ENCODE data around the gene SNURF. TPM values are rescaled to one million over a fixed set of nuclear protein-coding genes. Genes with fewer than 3 reads are reported as not detected.
"Not testable (repeated sequence)": the region's sequence is repeated elsewhere in the genome, so short reads cannot be mapped to it uniquely, and the experiment has no call there.

SNURF gene
- 10 to 100 TPM in 1 of 4 donors, 1 to 10 TPM in 1, not detected in 2; 3.1 to 17.6 TPM for polyA plus RNA-seq
- long read RNA-seq, donor 1: 0 reads
- long read RNA-seq, donor 2: 0 reads
- long read RNA-seq, donor 3, partial matches to known transcripts: 0 of 2 reads
- long read RNA-seq, donor 3, other reads (novel, unspliced or antisense): 0 of 2 reads
- long read RNA-seq, donor 4: 0 reads
- long read RNA-seq, donor 5: 0 reads
- long read RNA-seq, donor 6: 0 reads
- long read RNA-seq, donor 7: 0 reads
- long read RNA-seq, donor 8: 0 reads
- long read RNA-seq, donor 9: 0 reads
- long read RNA-seq, donor 10, transcript SNURF-201 (4 exons, 331 nt): minor isoform, 5 of 11 reads
- long read RNA-seq, donor 10, transcript SNURF-202 (3 exons, 650 nt): major isoform, 6 of 11 reads
- long read RNA-seq, donor 10, partial matches to known transcripts: 0 of 11 reads
- long read RNA-seq, donor 10, other reads (novel, unspliced or antisense): 0 of 11 reads

GRCh38 chr15:24954783-24955530 is at the start of gene SNURF, which contains the start of gene SNRPN:
TSS of gene SNURF (plus strand) at chr15:24954987. CDS start at chr15:24955049, 62 bp downstream.
TSS of gene SNRPN (plus strand) at chr15:24954987. CDS start at chr15:24974454, 19,467 bp downstream.
- 44 to 54% (median 53%) methylated on average over 47 of the region's 47 CpGs for WGBS, 3 donors
- Histone ChIP-seq H3K27ac (ENCODE audit: low read depth in 1 of 3, low read length in 2 of 3) (peak within 1 kb of the TSS; percentile 65 to 84 (median 78)), H3K4me3 (ENCODE audit: low read depth in 1 of 3, low read length in 3 of 3) (peak within 1 kb of the TSS; percentile 65 to 83 (median 76)), H3K9me3 (ENCODE audit: control insufficient read depth in 2 of 2, insufficient read depth in 1 of 2, low read depth in 1 of 2, low read length in 1 of 2) (peaks cover 0 to 4% of the 10 kb centered on the region in 2 donors), H3K27me3 (ENCODE audit: control insufficient read depth in 3 of 3, insufficient read depth in 3 of 3, low read length in 3 of 3) (no peaks in the 10 kb centered on the region), H3K36me3 (ENCODE audit: control insufficient read depth in 3 of 3, insufficient read depth in 2 of 3, low read depth in 1 of 3, low read length in 3 of 3) (no peaks in the 10 kb centered on the region), H3K4me1 (ENCODE audit: control insufficient read depth in 3 of 3, insufficient read depth in 2 of 3, low read depth in 1 of 3, low read length in 2 of 3) (no peaks in the 10 kb centered on the region)
- DNase-seq (peak; percentile 60 to 72), FAIRE-seq (no peak)

- Histone ChIP-seq H3K27ac (ENCODE audit: low read depth in 1 of 3, low read length in 2 of 3) (no peak overlapping the region), H3K36me3 (ENCODE audit: control insufficient read depth in 3 of 3, insufficient read depth in 2 of 3, low read depth in 1 of 3, low read length in 3 of 3) (no peaks in the 10 kb centered on the region), H3K4me1 (ENCODE audit: control insufficient read depth in 3 of 3, insufficient read depth in 2 of 3, low read depth in 1 of 3, low read length in 2 of 3) (no peaks in the 10 kb centered on the region), H3K27me3 (ENCODE audit: control insufficient read depth in 3 of 3, insufficient read depth in 3 of 3, low read length in 3 of 3) (no peaks in the 10 kb centered on the region), H3K9me3 (ENCODE audit: control insufficient read depth in 2 of 2, insufficient read depth in 1 of 2, low read depth in 1 of 2, low read length in 1 of 2) (peaks cover 3 to 12% of the 10 kb centered on the region in 2 donors), H3K4me3 (ENCODE audit: low read depth in 1 of 3, low read length in 3 of 3) (no peak overlapping the region)
- 63 to 76% (median 71%) methylated on average over 8 of the region's 8 CpGs for WGBS, 3 donors
- DNase-seq (no peak), FAIRE-seq (no peak)
These were observed 38.3 kb upstream of the SNURF start for GRCh38 chr15:24916305-24917009.

- WGBS, 3 donors: 88 to 93% (median 92%) methylated on average over 14 of the region's 14 CpGs
- FAIRE-seq (no peak), DNase-seq (no peak)
- H3K4me3 ChIP-seq (ENCODE audit: low read depth in 1 of 3, low read length in 3 of 3): no peak overlapping the region
- H3K9me3 ChIP-seq (ENCODE audit: control insufficient read depth in 2 of 2, insufficient read depth in 1 of 2, low read depth in 1 of 2, low read length in 1 of 2): peaks cover 3 to 7% of the 10 kb centered on the region in 2 donors
- no peak overlapping the region for H3K27ac ChIP-seq (ENCODE audit: low read depth in 1 of 3, low read length in 2 of 3)
- H3K4me1 ChIP-seq (ENCODE audit: control insufficient read depth in 3 of 3, insufficient read depth in 2 of 3, low read depth in 1 of 3, low read length in 2 of 3): no peaks in the 10 kb centered on the region
- no peaks in the 10 kb centered on the region for H3K27me3 ChIP-seq (ENCODE audit: control insufficient read depth in 3 of 3, insufficient read depth in 3 of 3, low read length in 3 of 3)
- no peaks in the 10 kb centered on the region for H3K36me3 ChIP-seq (ENCODE audit: control insufficient read depth in 3 of 3, insufficient read depth in 2 of 3, low read depth in 1 of 3, low read length in 3 of 3)
These were observed 37.4 kb upstream of the SNURF start for GRCh38 chr15:24917431-24917830.

GRCh38 chr15:24919446-24919845 is 35.3 kb upstream of the SNURF start:
- peaks cover 1 to 3% of the 10 kb centered on the region in 2 donors for H3K9me3 ChIP-seq (ENCODE audit: control insufficient read depth in 2 of 2, insufficient read depth in 1 of 2, low read depth in 1 of 2, low read length in 1 of 2)
- H3K36me3 ChIP-seq (ENCODE audit: control insufficient read depth in 3 of 3, insufficient read depth in 2 of 3, low read depth in 1 of 3, low read length in 3 of 3): no peaks in the 10 kb centered on the region
- no peak overlapping the region for H3K4me3 ChIP-seq (ENCODE audit: low read depth in 1 of 3, low read length in 3 of 3)
- no peaks in the 10 kb centered on the region for H3K27me3 ChIP-seq (ENCODE audit: control insufficient read depth in 3 of 3, insufficient read depth in 3 of 3, low read length in 3 of 3)
- FAIRE-seq (no peak), DNase-seq (no peak)
- H3K27ac ChIP-seq (ENCODE audit: low read depth in 1 of 3, low read length in 2 of 3): no peak overlapping the region
- WGBS, 3 donors: 65 to 91% (median 77%) methylated on average over 2 of the region's 2 CpGs
- H3K4me1 ChIP-seq (ENCODE audit: control insufficient read depth in 3 of 3, insufficient read depth in 2 of 3, low read depth in 1 of 3, low read length in 2 of 3): no peaks in the 10 kb centered on the region

DNA sequence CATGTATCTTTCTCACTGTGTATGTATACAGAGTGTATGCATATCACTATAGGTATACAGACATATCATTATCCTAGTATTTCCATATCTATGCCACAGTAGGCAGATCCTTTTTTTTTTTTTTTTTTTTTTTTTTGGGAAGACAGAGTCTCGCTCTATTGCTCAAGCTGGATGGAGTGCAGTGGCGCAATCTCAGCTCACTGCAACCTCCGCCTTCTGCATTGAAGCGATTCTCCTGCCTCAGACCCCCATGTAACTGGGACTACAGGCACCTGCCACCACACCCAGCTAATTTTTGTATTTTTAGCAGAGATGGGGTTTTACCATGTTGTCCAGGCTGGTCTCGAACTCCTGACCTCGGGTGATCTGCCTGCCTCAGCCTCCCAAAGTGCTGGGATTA is 32.0 kb upstream of the SNURF start:
- H3K9me3 ChIP-seq (ENCODE audit: control insufficient read depth in 2 of 2, insufficient read depth in 1 of 2, low read depth in 1 of 2, low read length in 1 of 2): peaks cover 0 to 12% of the 10 kb centered on the region in 2 donors
- not testable (repeated sequence) for H3K4me1 ChIP-seq (ENCODE audit: control insufficient read depth in 3 of 3, insufficient read depth in 2 of 3, low read depth in 1 of 3, low read length in 2 of 3); H3K27ac ChIP-seq (ENCODE audit: low read depth in 1 of 3, low read length in 2 of 3); DNase-seq; H3K4me3 ChIP-seq (ENCODE audit: low read depth in 1 of 3, low read length in 3 of 3); H3K36me3 ChIP-seq (ENCODE audit: control insufficient read depth in 3 of 3, insufficient read depth in 2 of 3, low read depth in 1 of 3, low read length in 3 of 3); H3K27me3 ChIP-seq (ENCODE audit: control insufficient read depth in 3 of 3, insufficient read depth in 3 of 3, low read length in 3 of 3); FAIRE-seq
- 77 to 88% (median 84%) methylated on average over 6 of the region's 6 CpGs for WGBS, 3 donors

DNA sequence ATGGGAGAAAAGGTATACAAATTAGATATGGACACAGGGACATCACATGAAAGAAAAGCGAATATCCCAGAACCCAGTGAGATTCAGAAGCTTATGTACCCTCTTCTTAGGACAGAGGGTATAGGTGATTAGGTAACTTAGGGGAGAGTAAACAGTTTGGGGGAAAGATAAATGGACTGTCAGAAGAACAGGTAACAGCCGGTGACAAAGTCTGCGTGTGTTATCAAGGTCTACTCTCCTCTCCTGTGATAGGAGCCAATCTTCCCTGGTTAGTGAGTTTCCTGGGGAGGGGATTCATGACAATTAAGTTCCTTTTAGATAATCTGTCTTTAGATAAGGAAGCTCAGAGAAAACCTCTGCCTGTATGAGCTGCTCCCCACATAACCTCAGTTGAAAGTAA is 30.6 kb upstream of the SNURF start:
- no peaks in the 10 kb centered on the region for H3K36me3 ChIP-seq (ENCODE audit: control insufficient read depth in 3 of 3, insufficient read depth in 2 of 3, low read depth in 1 of 3, low read length in 3 of 3)
- 56 to 68% (median 63%) methylated on average over 3 of the region's 3 CpGs for WGBS, 3 donors
- H3K4me1 ChIP-seq (ENCODE audit: control insufficient read depth in 3 of 3, insufficient read depth in 2 of 3, low read depth in 1 of 3, low read length in 2 of 3): no peaks in the 10 kb centered on the region
- peak overlapping the region in 1 of 3 donors; percentile 53 for H3K27ac ChIP-seq (ENCODE audit: low read depth in 1 of 3, low read length in 2 of 3)
- no peaks in the 10 kb centered on the region for H3K27me3 ChIP-seq (ENCODE audit: control insufficient read depth in 3 of 3, insufficient read depth in 3 of 3, low read length in 3 of 3)
- no peak overlapping the region for H3K4me3 ChIP-seq (ENCODE audit: low read depth in 1 of 3, low read length in 3 of 3)
- FAIRE-seq: no peak
- H3K9me3 ChIP-seq (ENCODE audit: control insufficient read depth in 2 of 2, insufficient read depth in 1 of 2, low read depth in 1 of 2, low read length in 1 of 2): peaks cover 1 to 12% of the 10 kb centered on the region in 2 donors
- no peak for DNase-seq

DNA sequence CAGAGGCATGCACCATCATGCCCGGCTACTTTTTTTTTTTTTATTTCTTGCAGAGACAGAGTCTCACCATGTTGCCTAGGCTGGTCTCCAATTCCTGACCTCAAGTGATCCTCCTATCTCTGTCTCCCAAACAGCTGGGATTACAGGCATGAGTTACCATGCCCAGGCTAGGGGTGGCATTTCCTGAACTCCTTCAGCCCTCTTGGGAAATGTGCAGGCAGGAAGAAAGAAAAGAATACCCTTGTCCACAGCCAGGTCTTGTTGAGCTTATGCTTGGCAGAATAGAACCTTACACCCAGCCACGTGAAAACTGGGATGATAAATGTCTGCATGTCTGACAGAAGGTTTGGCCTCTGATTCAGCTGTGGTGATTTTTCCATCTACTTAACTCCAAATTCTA is 30.2 kb upstream of the SNURF start:
- no peaks in the 10 kb centered on the region for H3K27me3 ChIP-seq (ENCODE audit: control insufficient read depth in 3 of 3, insufficient read depth in 3 of 3, low read length in 3 of 3)
- H3K36me3 ChIP-seq (ENCODE audit: control insufficient read depth in 3 of 3, insufficient read depth in 2 of 3, low read depth in 1 of 3, low read length in 3 of 3): no peaks in the 10 kb centered on the region
- no peak for FAIRE-seq
- peaks cover 1 to 12% of the 10 kb centered on the region in 2 donors for H3K9me3 ChIP-seq (ENCODE audit: control insufficient read depth in 2 of 2, insufficient read depth in 1 of 2, low read depth in 1 of 2, low read length in 1 of 2)
- H3K4me3 ChIP-seq (ENCODE audit: low read depth in 1 of 3, low read length in 3 of 3): no peak overlapping the region
- no peak for DNase-seq
- H3K27ac ChIP-seq (ENCODE audit: low read depth in 1 of 3, low read length in 2 of 3): peak overlapping the region in 1 of 3 donors; percentile 53
- 45 to 63% (median 54%) methylated on average over 2 of the region's 2 CpGs for WGBS, 3 donors
- no peaks in the 10 kb centered on the region for H3K4me1 ChIP-seq (ENCODE audit: control insufficient read depth in 3 of 3, insufficient read depth in 2 of 3, low read depth in 1 of 3, low read length in 2 of 3)

Data from small intestine (tissue), 16 donors.